HEK293 (cell line): ENCODE results near the gene ARHGAP35.

Source experiments
- CTCF ChIA-PET: fragments of 350-600 bp; formaldehyde crosslinking; extraction: SDS; loops from one replicate; lab custom pipeline; 2021; ENCODE audit warnings: antibody characterized with exemption; lab: Yijun Ruan, JAX
- POLR2A ChIA-PET: fragments of 300-600 bp; formaldehyde crosslinking; extraction: SDS; loops from one replicate; lab custom pipeline; 2020; ENCODE audit warnings: antibody characterized with exemption, inconsistent platforms; lab: Yijun Ruan, JAX
- H3K27ac ChIP-seq: fragments of 200-500 bp; sonication (Bioruptor generic); 2 replicates; pipeline ENCODE4 v1.5.1; 2014; ENCODE audit warnings: low read depth, low read length, control low read depth, inconsistent platforms; ENCODE audit errors: extremely low read depth
- H3K36me3 ChIP-seq, 2 experiments: fragments of 200-500 bp in 1 of 2; sonication (Bioruptor generic) in 1 of 2; 1 replicate in 1 of 2; 2 replicates in 1 of 2; pipeline ENCODE4 v1.5.1; 2014 to 2017; ENCODE audit warnings: inconsistent platforms in 2 of 2, low read length in 2 of 2; ENCODE audit not compliant: control insufficient read depth in 2 of 2, insufficient read depth in 1 of 2
- H3K4me1 ChIP-seq: fragments of 200-500 bp; sonication (Bioruptor generic); 2 replicates; pipeline ENCODE4 v1.5.1; 2014; ENCODE audit warnings: mild to moderate bottlenecking, low read length, inconsistent platforms; ENCODE audit not compliant: control insufficient read depth, insufficient read depth
- H3K4me3 ChIP-seq: 2 replicates; pipeline ENCODE4 v1.5.1; 2011; ENCODE audit warnings: low read depth, mild to moderate bottlenecking, control low read depth, low read length, moderate library complexity
- H3K9me3 ChIP-seq: fragments of 200-500 bp; sonication (Bioruptor generic); 2 replicates; pipeline ENCODE4 v1.5.1; 2014; ENCODE audit warnings: low read depth, low read length, inconsistent platforms; ENCODE audit not compliant: control insufficient read depth, insufficient read depth
- ELK4 ChIP-seq: IDR thresholded peaks from 2 replicates; pipeline ENCODE4 v1.6.1; 2011; ENCODE audit warnings: mild to moderate bottlenecking, low read depth, low read length, borderline replicate concordance
- GLI4 ChIP-seq: fragments of 450-650 bp; formaldehyde crosslinking; IDR thresholded peaks from 2 replicates; pipeline ENCODE4 v1.5.1; 2016; ENCODE audit warnings: missing biosample characterization, missing genetic modification characterization
- HOXA7 ChIP-seq: sonication (generic); formaldehyde crosslinking; IDR thresholded peaks from 2 replicates; pipeline ENCODE4 v1.8.1; 2022; ENCODE audit warnings: missing genetic modification reagents, borderline replicate concordance
- OSR2 ChIP-seq: fragments of 450-650 bp; formaldehyde crosslinking; IDR thresholded peaks from 2 replicates; pipeline ENCODE4 v1.5.1; 2016; ENCODE audit warnings: missing biosample characterization, missing genetic modification characterization
- WT1 ChIP-seq: fragments of 450-650 bp; formaldehyde crosslinking; IDR thresholded peaks from 2 replicates; pipeline ENCODE4 v1.5.1; 2016; ENCODE audit warnings: missing biosample characterization, missing genetic modification characterization
- ZIC2 ChIP-seq: fragments of 450-650 bp; formaldehyde crosslinking; IDR thresholded peaks from 2 replicates; pipeline ENCODE4 v1.5.1; 2016; ENCODE audit warnings: missing biosample characterization, missing genetic modification characterization
- ZNF16 ChIP-seq: fragments of 450-650 bp; formaldehyde crosslinking; IDR thresholded peaks from 2 replicates; pipeline ENCODE4 v1.5.1; 2016; ENCODE audit warnings: low read depth, missing biosample characterization, missing genetic modification characterization
- ZNF211 ChIP-seq: fragments of 450-650 bp; formaldehyde crosslinking; IDR thresholded peaks from 2 replicates; pipeline ENCODE4 v1.5.1; 2016; ENCODE audit warnings: low read depth, missing biosample characterization, missing genetic modification characterization
- ZNF239 ChIP-seq: fragments of 450-650 bp; formaldehyde crosslinking; IDR thresholded peaks from 2 replicates; pipeline ENCODE4 v1.5.1; 2016; ENCODE audit warnings: missing biosample characterization, missing genetic modification characterization
- ZNF335 ChIP-seq: fragments of 450-650 bp; formaldehyde crosslinking; conservative IDR thresholded peaks from 2 replicates; pipeline ENCODE4 v1.5.1; 2016; ENCODE audit warnings: missing biosample characterization, missing genetic modification characterization
- ZNF394 ChIP-seq: fragments of 450-650 bp; formaldehyde crosslinking; IDR thresholded peaks from 2 replicates; pipeline ENCODE4 v1.5.1; 2016; ENCODE audit warnings: missing biosample characterization, missing genetic modification characterization, mild to moderate bottlenecking, moderate library complexity, borderline replicate concordance
- ZNF426 ChIP-seq: fragments of 450-650 bp; formaldehyde crosslinking; IDR thresholded peaks from 2 replicates; pipeline ENCODE4 v1.5.1; 2017; ENCODE audit warnings: missing biosample characterization, missing genetic modification characterization, mild to moderate bottlenecking, inconsistent platforms, moderate library complexity
- ZNF473 ChIP-seq: fragments of 450-650 bp; formaldehyde crosslinking; IDR thresholded peaks from 2 replicates; pipeline ENCODE4 v1.5.1; 2017; ENCODE audit warnings: missing biosample characterization, missing genetic modification characterization
- ZNF501 ChIP-seq: fragments of 450-650 bp; formaldehyde crosslinking; IDR thresholded peaks from 2 replicates; pipeline ENCODE4 v1.5.1; 2016; ENCODE audit warnings: missing biosample characterization, missing genetic modification characterization
- ZNF585B ChIP-seq: fragments of 450-650 bp; formaldehyde crosslinking; IDR thresholded peaks from 2 replicates; pipeline ENCODE4 v1.5.1; 2016; ENCODE audit warnings: missing biosample characterization, missing genetic modification characterization
- ZNF654 ChIP-seq: fragments of 450-650 bp; formaldehyde crosslinking; IDR thresholded peaks from 2 replicates; pipeline ENCODE4 v1.5.1; 2016; ENCODE audit warnings: low read depth, missing biosample characterization, missing genetic modification characterization
- ZNF785 ChIP-seq: fragments of 450-650 bp; formaldehyde crosslinking; IDR thresholded peaks from 2 replicates; pipeline ENCODE4 v1.5.1; 2016; ENCODE audit warnings: missing biosample characterization, missing genetic modification characterization
- ZXDB ChIP-seq: fragments of 450-650 bp; formaldehyde crosslinking; IDR thresholded peaks from 2 replicates; pipeline ENCODE4 v1.5.1; 2016; ENCODE audit warnings: missing biosample characterization, missing genetic modification characterization
- TF ChIP-seq, protein P1 (sequence below): fragments of 450-650 bp; formaldehyde crosslinking; IDR thresholded peaks from 2 replicates; pipeline ENCODE4 v1.5.1; 2016; ENCODE audit warnings: missing biosample characterization, missing genetic modification characterization
- TF ChIP-seq, protein P2 (sequence below): fragments of 450-650 bp; formaldehyde crosslinking; IDR thresholded peaks from 2 replicates; pipeline ENCODE4 v1.5.1; 2016; ENCODE audit warnings: missing biosample characterization, missing genetic modification characterization
- TF ChIP-seq, protein P3 (sequence below): fragments of 450-650 bp; formaldehyde crosslinking; IDR thresholded peaks from 2 replicates; pipeline ENCODE4 v1.5.1; 2017; ENCODE audit warnings: missing biosample characterization, missing genetic modification characterization
- TF ChIP-seq, protein P4 (sequence below): fragments of 450-650 bp; formaldehyde crosslinking; IDR thresholded peaks from 2 replicates; pipeline ENCODE4 v1.5.1; 2016; ENCODE audit warnings: missing biosample characterization, missing genetic modification characterization, borderline replicate concordance
- TF ChIP-seq, protein P5 (sequence below): fragments of 450-650 bp; formaldehyde crosslinking; conservative IDR thresholded peaks from 2 replicates; pipeline ENCODE4 v1.5.1; 2016; ENCODE audit warnings: low read depth, missing biosample characterization, missing genetic modification characterization

ARHGAP35 gene

DNA sequence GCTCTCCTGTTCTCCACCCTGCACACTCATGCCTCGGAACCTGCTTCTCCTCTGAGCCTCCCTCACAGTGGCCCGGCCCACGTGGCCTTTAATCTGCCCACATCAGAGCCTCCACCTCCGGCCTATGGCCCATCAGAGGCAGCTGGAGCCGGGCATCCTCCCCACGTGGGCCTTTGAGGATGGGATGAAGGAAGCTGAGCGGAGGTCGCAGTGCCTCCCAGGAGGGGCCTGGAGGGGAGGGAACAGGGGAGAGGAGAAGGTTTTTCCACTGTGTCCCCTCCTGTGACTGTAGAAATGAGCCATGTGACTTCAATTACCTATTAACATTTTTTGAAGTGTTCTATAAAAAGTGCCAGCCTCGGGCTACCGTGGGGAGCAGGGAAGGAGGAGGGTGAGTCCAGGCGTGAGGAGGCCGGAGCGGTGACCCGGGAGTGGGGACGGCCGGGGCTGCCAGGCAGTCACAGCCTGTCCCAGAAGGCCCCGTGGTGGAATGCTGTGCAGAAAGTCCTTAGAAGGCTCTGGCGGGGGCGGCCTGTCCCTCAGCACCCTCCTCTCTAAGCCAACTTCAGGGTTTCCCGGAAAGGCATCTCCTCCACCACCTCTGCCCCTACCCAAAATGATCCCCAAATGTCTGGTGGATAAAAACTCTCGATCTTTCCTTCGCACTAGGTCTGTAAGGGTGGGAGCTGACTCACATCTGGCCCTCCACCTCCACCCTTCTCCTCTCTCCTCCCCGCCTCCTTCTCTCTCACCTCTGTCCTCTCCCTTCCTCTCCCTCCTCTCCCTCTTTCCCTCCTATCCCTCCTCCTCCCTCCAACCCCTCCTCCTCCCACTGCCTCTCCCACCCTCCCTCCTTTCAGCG lies 47.6 kb upstream of the ARHGAP35 start:
- no peaks in the 10 kb centered on the region for H3K36me3 ChIP-seq
- no peak overlapping the region for H3K27ac ChIP-seq
- peaks cover 10% of the 10 kb centered on the region for H3K4me1 ChIP-seq
- H3K4me3 ChIP-seq = no peak overlapping the region
- ChIA-PET CTCF (interaction anchor here (1.2 to 2.5 kb wide), 4 partner anchors 17 to 61 kb away, joined by 3 to 7 read pairs (median 4); no protein-coding TSS in a partner anchor), POLR2A (interaction anchor here (1.1 to 1.2 kb wide), 3 partner anchors 15 to 25 kb away, joined by 3 read pairs; partner anchors contain the start of gene SLC1A5)
- no peaks in the 10 kb centered on the region for H3K9me3 ChIP-seq
- TF ChIP-seq, protein P1, sequence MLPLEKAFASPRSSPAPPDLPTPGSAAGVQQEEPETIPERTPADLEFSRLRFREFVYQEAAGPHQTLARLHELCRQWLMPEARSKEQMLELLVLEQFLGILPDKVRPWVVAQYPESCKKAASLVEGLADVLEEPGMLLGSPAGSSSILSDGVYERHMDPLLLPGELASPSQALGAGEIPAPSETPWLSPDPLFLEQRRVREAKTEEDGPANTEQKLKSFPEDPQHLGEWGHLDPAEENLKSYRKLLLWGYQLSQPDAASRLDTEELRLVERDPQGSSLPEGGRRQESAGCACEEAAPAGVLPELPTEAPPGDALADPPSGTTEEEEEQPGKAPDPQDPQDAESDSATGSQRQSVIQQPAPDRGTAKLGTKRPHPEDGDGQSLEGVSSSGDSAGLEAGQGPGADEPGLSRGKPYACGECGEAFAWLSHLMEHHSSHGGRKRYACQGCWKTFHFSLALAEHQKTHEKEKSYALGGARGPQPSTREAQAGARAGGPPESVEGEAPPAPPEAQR (tag by site-specific recombination) = 0 out of 2 replicates have a peak, but pooled peaks have one; percentile 50
- TF ChIP-seq GLI4 (tag by site-specific recombination) (no peak), ZNF16 (no peak), ZIC2 (tag by site-specific recombination) (peak; percentile 38; the same call in 1 of the 2 replicates), OSR2 (0 out of 2 replicates have a peak, but pooled peaks have one; percentile 2), ZNF654 (tag by site-specific recombination) (no peak), WT1 (tag by site-specific recombination) (peak; percentile 75; the same call in 1 of the 2 replicates), ZNF426 (no peak), ELK4 (no peak), ZNF585B (no peak), ZNF501 (tag by site-specific recombination) (no peak), ZNF211 (tag by site-specific recombination) (no peak), ZNF335 (tag by site-specific recombination) (peak; percentile 35), ZNF785 (tag by site-specific recombination) (no peak), ZNF394 (no peak), ZNF473 (tag by site-specific recombination) (no peak), HOXA7 (CRISPR knock-in tag) (no peak), ZNF239 (tag by site-specific recombination) (no peak), ZXDB (tag by site-specific recombination) (no peak)
- TF ChIP-seq, protein P2, sequence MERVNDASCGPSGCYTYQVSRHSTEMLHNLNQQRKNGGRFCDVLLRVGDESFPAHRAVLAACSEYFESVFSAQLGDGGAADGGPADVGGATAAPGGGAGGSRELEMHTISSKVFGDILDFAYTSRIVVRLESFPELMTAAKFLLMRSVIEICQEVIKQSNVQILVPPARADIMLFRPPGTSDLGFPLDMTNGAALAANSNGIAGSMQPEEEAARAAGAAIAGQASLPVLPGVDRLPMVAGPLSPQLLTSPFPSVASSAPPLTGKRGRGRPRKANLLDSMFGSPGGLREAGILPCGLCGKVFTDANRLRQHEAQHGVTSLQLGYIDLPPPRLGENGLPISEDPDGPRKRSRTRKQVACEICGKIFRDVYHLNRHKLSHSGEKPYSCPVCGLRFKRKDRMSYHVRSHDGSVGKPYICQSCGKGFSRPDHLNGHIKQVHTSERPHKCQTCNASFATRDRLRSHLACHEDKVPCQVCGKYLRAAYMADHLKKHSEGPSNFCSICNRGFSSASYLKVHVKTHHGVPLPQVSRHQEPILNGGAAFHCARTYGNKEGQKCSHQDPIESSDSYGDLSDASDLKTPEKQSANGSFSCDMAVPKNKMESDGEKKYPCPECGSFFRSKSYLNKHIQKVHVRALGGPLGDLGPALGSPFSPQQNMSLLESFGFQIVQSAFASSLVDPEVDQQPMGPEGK (tag by site-specific recombination) = 0 out of 2 replicates have a peak, but pooled peaks have one; percentile 31
- TF ChIP-seq, protein P3, sequence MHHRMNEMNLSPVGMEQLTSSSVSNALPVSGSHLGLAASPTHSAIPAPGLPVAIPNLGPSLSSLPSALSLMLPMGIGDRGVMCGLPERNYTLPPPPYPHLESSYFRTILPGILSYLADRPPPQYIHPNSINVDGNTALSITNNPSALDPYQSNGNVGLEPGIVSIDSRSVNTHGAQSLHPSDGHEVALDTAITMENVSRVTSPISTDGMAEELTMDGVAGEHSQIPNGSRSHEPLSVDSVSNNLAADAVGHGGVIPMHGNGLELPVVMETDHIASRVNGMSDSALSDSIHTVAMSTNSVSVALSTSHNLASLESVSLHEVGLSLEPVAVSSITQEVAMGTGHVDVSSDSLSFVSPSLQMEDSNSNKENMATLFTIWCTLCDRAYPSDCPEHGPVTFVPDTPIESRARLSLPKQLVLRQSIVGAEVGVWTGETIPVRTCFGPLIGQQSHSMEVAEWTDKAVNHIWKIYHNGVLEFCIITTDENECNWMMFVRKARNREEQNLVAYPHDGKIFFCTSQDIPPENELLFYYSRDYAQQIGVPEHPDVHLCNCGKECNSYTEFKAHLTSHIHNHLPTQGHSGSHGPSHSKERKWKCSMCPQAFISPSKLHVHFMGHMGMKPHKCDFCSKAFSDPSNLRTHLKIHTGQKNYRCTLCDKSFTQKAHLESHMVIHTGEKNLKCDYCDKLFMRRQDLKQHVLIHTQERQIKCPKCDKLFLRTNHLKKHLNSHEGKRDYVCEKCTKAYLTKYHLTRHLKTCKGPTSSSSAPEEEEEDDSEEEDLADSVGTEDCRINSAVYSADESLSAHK = no peak
- TF ChIP-seq, protein P4, sequence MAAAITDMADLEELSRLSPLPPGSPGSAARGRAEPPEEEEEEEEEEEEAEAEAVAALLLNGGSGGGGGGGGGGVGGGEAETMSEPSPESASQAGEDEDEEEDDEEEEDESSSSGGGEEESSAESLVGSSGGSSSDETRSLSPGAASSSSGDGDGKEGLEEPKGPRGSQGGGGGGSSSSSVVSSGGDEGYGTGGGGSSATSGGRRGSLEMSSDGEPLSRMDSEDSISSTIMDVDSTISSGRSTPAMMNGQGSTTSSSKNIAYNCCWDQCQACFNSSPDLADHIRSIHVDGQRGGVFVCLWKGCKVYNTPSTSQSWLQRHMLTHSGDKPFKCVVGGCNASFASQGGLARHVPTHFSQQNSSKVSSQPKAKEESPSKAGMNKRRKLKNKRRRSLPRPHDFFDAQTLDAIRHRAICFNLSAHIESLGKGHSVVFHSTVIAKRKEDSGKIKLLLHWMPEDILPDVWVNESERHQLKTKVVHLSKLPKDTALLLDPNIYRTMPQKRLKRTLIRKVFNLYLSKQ (tag by site-specific recombination) = no peak
- TF ChIP-seq, protein P5, sequence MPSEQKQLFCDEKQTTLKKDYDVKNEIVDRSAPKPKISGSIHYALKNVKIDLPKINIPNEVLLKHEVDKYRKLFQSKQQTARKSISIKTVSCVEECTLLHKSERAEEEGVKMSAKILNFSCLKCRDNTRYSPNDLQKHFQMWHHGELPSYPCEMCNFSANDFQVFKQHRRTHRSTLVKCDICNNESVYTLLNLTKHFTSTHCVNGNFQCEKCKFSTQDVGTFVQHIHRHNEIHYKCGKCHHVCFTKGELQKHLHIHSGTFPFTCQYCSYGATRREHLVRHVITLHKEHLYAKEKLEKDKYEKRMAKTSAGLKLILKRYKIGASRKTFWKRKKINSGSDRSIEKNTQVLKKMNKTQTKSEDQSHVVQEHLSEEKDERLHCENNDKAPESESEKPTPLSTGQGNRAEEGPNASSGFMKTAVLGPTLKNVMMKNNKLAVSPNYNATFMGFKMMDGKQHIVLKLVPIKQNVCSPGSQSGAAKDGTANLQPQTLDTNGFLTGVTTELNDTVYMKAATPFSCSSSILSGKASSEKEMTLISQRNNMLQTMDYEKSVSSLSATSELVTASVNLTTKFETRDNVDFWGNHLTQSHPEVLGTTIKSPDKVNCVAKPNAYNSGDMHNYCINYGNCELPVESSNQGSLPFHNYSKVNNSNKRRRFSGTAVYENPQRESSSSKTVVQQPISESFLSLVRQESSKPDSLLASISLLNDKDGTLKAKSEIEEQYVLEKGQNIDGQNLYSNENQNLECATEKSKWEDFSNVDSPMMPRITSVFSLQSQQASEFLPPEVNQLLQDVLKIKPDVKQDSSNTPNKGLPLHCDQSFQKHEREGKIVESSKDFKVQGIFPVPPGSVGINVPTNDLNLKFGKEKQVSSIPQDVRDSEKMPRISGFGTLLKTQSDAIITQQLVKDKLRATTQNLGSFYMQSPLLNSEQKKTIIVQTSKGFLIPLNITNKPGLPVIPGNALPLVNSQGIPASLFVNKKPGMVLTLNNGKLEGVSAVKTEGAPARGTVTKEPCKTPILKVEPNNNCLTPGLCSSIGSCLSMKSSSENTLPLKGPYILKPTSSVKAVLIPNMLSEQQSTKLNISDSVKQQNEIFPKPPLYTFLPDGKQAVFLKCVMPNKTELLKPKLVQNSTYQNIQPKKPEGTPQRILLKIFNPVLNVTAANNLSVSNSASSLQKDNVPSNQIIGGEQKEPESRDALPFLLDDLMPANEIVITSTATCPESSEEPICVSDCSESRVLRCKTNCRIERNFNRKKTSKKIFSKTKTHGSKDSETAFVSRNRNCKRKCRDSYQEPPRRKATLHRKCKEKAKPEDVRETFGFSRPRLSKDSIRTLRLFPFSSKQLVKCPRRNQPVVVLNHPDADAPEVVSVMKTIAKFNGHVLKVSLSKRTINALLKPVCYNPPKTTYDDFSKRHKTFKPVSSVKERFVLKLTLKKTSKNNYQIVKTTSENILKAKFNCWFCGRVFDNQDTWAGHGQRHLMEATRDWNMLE (tag by site-specific recombination) = no peak
